ENCODE data around the gene MED22. TPM values are rescaled to one million over a fixed set of nuclear protein-coding genes. Genes with fewer than 3 reads are reported as not detected.
"Not testable (repeated sequence)": the region's sequence is repeated elsewhere in the genome, so short reads cannot be mapped to it uniquely, and the experiment has no call there.

Gene MED22
- total RNA-seq, 1 donor = 27.5 TPM

- no peak for DNase-seq (ENCODE audit: low read depth in 2 of 3, low spot score in 2 of 3)
These were observed 31.9 kb downstream of the MED22 start for GRCh38 chr9:133315997-133316396.

- DNase-seq (ENCODE audit: low read depth in 2 of 3, low spot score in 2 of 3) = no peak
These were observed 38.3 kb downstream of the MED22 start for GRCh38 chr9:133309608-133310007.

- DNase-seq (ENCODE audit: low read depth in 2 of 3, low spot score in 2 of 3) = no peak
These were observed 40.6 kb downstream of the MED22 start for GRCh38 chr9:133307301-133307700.

GRCh38 chr9:133306242-133307204 lies 41.4 kb downstream of the MED22 start:
- DNase-seq (ENCODE audit: low read depth in 2 of 3, low spot score in 2 of 3) = no peak

GRCh38 chr9:133305731-133306130 lies 42.2 kb downstream of the MED22 start:
- no peak for DNase-seq (ENCODE audit: low read depth in 2 of 3, low spot score in 2 of 3)

GRCh38 chr9:133304477-133305377 lies 43.2 kb downstream of the MED22 start:
- no peak for DNase-seq (ENCODE audit: low read depth in 2 of 3, low spot score in 2 of 3)

DNA sequence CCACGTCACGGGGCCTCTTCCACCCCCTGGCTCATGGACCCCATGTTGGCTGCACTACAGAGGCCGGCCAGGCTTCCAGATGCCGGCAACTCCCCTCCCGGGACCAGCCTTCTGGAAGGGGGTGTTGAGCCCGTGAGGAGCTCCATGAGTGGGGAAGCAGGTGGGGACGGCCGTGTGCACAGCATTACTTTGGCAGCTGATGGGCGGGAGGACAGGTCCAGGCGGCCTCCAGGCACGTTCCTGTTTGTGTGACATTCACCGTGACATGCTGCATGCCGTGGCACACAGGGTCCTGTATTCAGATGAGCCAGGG lies 43.8 kb downstream of the MED22 start:
- no peak for DNase-seq (ENCODE audit: low read depth in 2 of 3, low spot score in 2 of 3)

- DNase-seq (ENCODE audit: low read depth in 2 of 3, low spot score in 2 of 3) = no peak
These were observed 44.4 kb downstream of the MED22 start for GRCh38 chr9:133303266-133304157.

DNA sequence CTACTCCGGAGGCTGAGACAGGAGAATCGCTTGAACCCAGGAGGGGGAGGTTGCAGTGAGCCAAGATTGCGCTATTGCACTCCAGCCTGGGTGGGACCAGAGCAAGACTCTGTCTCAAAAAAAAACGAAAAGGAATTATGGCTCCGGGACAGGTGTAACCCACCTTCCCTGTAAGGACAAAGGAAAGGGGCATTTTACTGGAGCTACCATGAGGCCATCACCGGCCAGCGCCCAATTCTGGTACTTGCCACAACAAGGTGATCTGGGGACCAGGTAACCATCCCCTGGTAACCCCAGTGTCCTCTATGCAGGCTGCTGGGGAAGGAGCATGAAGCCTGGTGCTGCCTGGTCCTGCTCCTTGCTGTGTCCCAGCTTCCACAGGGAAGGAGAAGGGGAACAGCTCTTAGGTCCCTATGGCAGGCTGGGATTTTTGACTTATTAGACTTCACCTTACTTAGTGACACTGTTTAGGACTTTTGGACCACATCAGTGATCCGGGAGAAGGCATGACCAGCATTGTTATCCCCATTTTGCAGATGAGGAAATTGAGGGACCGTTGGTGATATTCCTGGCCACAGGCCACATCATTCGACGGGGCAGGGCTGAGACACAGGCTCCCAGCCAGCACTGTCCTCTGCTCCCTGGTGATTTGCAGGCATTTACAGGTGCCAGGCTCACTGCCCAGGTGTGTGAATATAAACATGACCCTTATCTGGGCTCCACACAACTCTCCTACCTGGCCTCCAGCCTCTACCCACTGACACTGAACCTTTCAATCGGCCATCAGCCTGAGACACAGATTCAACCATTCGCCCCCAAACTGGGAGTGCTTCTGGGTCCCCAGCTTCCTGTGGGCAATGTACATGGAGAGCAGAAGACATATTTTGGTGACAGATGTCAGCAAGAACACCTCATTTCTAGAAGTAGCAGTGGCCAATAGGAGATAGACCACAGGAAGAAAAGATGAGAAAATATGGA lies 46.4 kb downstream of the MED22 start:
- no peak for DNase-seq (ENCODE audit: low read depth in 2 of 3, low spot score in 2 of 3)

GRCh38 chr9:133299996-133300395 lies 47.9 kb downstream of the MED22 start:
- not testable (repeated sequence) for DNase-seq (ENCODE audit: low read depth in 2 of 3, low spot score in 2 of 3)

DNA sequence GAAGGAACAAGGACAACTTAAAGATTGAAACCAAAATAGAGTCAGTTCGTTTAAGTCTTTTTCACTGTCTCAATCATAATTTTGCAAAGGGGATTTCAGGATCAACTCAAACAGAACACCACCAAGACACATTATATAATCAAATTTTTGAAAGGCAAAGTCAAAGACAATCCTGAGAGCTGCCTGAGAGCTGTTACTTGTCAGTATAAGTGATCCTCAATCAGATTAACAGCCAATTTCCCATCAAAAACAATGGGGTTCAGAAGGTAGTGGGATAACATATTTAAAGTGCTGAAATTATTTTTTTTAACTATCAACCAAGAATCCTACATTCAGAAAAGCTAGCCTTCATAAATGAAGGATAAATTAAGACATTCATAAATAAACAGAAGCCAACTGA lies 53.7 kb downstream of the MED22 start:
- DNase-seq (ENCODE audit: low read depth in 2 of 3, low spot score in 2 of 3) = no peak

DNA sequence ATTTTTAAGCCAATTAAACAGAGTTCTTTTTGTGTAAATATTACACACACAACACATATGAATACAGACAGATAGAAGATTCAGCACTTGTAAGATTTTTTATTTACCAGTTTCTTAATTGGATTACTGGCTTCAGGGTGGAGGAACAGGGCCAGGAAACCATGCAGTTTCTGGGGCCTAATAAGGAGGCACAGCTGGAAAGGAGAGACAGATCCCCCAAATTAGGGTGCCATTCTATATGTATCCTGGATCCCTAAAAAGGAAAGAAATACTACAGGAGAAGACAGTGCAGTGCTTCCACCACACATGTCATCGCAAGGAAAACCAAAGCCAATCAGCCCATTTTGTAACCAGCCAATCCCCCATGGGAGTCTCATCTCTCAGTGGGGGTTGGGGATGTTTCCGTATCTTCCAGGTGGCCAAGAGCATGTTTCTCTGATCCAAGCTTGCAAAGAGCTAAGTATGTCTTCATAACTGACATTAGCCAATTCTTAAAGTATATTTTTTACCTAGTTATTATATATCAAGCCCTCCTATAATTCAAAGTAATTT lies 57.1 kb downstream of the MED22 start:
- DNase-seq (ENCODE audit: low read depth in 2 of 3, low spot score in 2 of 3) = no peak

Small RNA genes within 50 kb of the gene (small RNA-seq; reads per million reads assigned to genes)
- not detected for gene RF00019
- not detected for gene SNORD24
- not detected for gene SNORD36A
- not detected for gene SNORD36B
- not detected for gene SNORD36C

Other genes starting within 250 kb of the MED22 start
- 139 TPM for gene RALGDS, start 226.9 kb downstream of the MED22 start, total RNA-seq
- 54.9 TPM for gene GBGT1, start 184.2 kb downstream of the MED22 start, total RNA-seq
- not detected for gene OBP2B, start 138.9 kb downstream of the MED22 start, total RNA-seq
- gene ABO, start 72.9 kb downstream of the MED22 start, total RNA-seq = 26.7 TPM
- 19.4 TPM for gene SURF6, start 11.9 kb downstream of the MED22 start, total RNA-seq
- gene RPL7A, start 87 bp upstream of the MED22 start, total RNA-seq = 3,489 TPM
- gene SURF1, start 8.4 kb upstream of the MED22 start, total RNA-seq = 22.9 TPM
- gene SURF2, start 8.4 kb upstream of the MED22 start, total RNA-seq = 11.3 TPM
- gene SURF4, start 27.9 kb upstream of the MED22 start, total RNA-seq = 196 TPM
- 0.81 TPM for gene STKLD1, start 28.2 kb upstream of the MED22 start, total RNA-seq
- gene REXO4, start 69.9 kb upstream of the MED22 start, total RNA-seq = 29.9 TPM
- 1.6 TPM for gene ADAMTS13, start 74.2 kb upstream of the MED22 start, total RNA-seq
- 5.4 TPM for gene CACFD1, start 111.8 kb upstream of the MED22 start, total RNA-seq
- gene SLC2A6, start 131.0 kb upstream of the MED22 start, total RNA-seq = 6.5 TPM
- gene MYMK, start 176.8 kb upstream of the MED22 start, total RNA-seq = not detected
- under 0.01 TPM for gene ADAMTSL2, start 186.6 kb upstream of the MED22 start, total RNA-seq

All from hematopoietic multipotent progenitor cell (in vitro differentiated cells).